Mammary epithelial cell (primary cell): Measurements from ENCODE around the gene OXT.

Source experiments
- EZH2 ChIP-seq: IDR thresholded peaks from 2 replicates; pipeline ENCODE4 v1.6.1; 2012; ENCODE audit warnings: low read length, inconsistent platforms, borderline replicate concordance
- TF ChIP-seq, protein P1 (sequence below), 2 donors: IDR thresholded peaks in 1 of 2; conservative IDR thresholded peaks in 1 of 2; 2 replicates each; pipeline ENCODE4 v1.5.1; 2011 to 2012; ENCODE audit warnings: inconsistent platforms in 2 of 2, low read length in 2 of 2, mild to moderate bottlenecking in 2 of 2, control low read depth in 1 of 2, low read depth in 1 of 2; ENCODE audit not compliant: insufficient read depth in 1 of 2; ENCODE audit errors: extremely low read depth in 1 of 2

DNA sequence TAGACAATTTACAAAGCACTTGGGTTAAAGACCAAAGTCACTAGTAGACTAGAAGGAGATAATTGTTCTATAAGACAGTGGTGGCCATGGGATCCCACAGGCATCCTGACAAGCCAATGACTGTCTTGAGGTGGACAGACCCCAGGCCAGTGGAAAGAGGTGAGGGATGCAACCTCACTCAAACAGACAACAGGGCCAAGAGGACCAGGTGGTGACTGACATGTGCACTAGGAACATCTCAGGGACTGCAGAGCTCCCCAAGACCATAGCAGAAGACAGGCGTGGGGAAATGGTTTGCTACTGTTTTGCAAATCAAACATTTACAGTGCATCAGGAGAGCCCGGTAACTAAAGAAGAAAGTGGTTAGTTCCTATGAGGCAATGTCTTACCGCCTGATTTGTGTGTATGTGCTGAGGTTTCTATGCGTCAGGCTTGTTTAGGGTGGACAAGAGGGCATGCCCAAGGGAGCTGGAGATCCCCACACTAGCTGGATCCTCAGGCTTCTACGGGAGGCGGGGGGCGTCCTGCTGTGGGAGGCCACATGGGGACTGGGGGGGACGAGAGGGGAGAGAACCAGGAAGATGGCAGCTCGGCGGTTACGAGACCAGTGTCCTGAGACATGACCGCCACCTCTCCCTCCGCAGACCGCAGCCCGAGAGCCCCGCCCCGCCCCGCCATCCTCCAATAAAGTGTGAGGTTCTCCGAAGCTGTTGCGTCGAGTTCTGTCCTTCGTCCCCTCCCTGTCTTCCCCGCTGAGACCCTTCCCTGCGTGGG lies 26.2 kb upstream of the OXT start:
- TF ChIP-seq, protein P1, sequence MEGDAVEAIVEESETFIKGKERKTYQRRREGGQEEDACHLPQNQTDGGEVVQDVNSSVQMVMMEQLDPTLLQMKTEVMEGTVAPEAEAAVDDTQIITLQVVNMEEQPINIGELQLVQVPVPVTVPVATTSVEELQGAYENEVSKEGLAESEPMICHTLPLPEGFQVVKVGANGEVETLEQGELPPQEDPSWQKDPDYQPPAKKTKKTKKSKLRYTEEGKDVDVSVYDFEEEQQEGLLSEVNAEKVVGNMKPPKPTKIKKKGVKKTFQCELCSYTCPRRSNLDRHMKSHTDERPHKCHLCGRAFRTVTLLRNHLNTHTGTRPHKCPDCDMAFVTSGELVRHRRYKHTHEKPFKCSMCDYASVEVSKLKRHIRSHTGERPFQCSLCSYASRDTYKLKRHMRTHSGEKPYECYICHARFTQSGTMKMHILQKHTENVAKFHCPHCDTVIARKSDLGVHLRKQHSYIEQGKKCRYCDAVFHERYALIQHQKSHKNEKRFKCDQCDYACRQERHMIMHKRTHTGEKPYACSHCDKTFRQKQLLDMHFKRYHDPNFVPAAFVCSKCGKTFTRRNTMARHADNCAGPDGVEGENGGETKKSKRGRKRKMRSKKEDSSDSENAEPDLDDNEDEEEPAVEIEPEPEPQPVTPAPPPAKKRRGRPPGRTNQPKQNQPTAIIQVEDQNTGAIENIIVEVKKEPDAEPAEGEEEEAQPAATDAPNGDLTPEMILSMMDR (conservative IDR thresholded peaks at IDR 0.05 in 1 of 2, IDR thresholded peaks at IDR 0.05 in 1 of 2; ENCODE audit: extremely low read depth in 1 of 2, insufficient read depth in 1 of 2, low read depth in 1 of 2, low read length in 2 of 2) = no peak
- TF ChIP-seq EZH2 = no peak
